ENCODE data around the gene DOC2A. TPM values are rescaled to one million over a fixed set of nuclear protein-coding genes. Genes with fewer than 3 reads are reported as not detected.

DOC2A gene
- total and polyA plus RNA-seq, 9 of the 15 experiments (the other 6 are each of a cell fraction or from before 2014, with no cell fraction given): 0.03 to 0.38 (median 0.28) TPM; not detected in 1

GRCh38 chr16:29975811-29976511, 34.9 kb downstream of the DOC2A start:
- Histone ChIP-seq H3K27me3 (ENCODE audit: control insufficient read depth in 2 of 2, insufficient read depth in 2 of 2, low read length in 2 of 2) (no peaks in the 10 kb centered on the region), H3K36me3 (ENCODE audit: control insufficient read depth, insufficient read depth, low read length) (peaks cover 59% of the 10 kb centered on the region), H4K20me1 (replicated peaks; ENCODE audit: control insufficient read depth, insufficient read depth, low read length) (peaks cover 26% of the 10 kb centered on the region), H2AFZ (ENCODE audit: low read depth, low read length) (no peak overlapping the region), H3K9me3 (replicated peaks; ENCODE audit: control insufficient read depth, insufficient read depth, low read depth, low read length) (no peaks in the 10 kb centered on the region; the same call in 1 of the 2 replicates), H3K4me2 (ENCODE audit: insufficient read depth, low read length) (peak overlapping the region; percentile 87), H3K27ac (ENCODE audit: extremely low read depth, low read depth, low read length) (no peak overlapping the region), H3K4me3 (peak overlapping the region; percentile 71; the same call in 1 of the 2 replicates), H3K4me1 (replicated peaks in 1 of 2; ENCODE audit: control insufficient read depth in 2 of 2, insufficient read depth in 2 of 2, low read length in 2 of 2) (peaks cover 26 to 30% of the 10 kb centered on the region in 2 experiments; a peak in 4 of 5 replicates), H3K9ac (ENCODE audit: insufficient read depth in 1 of 2, low read depth in 2 of 2, low read length in 2 of 2) (peak overlapping the region; percentile 82; a peak in 3 of 4 replicates), H3K79me2 (ENCODE audit: control insufficient read depth, insufficient read depth, low read length) (peaks cover 36% of the 10 kb centered on the region), H3K9me1 (ENCODE audit: control insufficient read depth, insufficient read depth, low read length) (peaks cover 3% of the 10 kb centered on the region)
- intact Hi-C loops (cut with micrococcal nuclease): no loop called here
- ATAC-seq (no peak), DNase-seq (ENCODE audit: extremely low read depth in 1 of 4, low spot score in 3 of 4) (peak in 1 of 4 experiments; percentile 30), FAIRE-seq (peak; percentile 65)
- 8% methylated on average over 6 of the region's 6 CpGs for WGBS (ENCODE audit: insufficient coverage, low coverage, missing lambda C conversion rate)
- in situ Hi-C loops (cut with MboI): no loop called here
- POLR2A ChIA-PET: interaction anchor here (0.9 to 3.2 kb wide), 6 partner anchors 10 to 16 kb away, joined by 3 to 22 read pairs (median 12); partner anchors contain the start of gene TMEM219
- no TSS peak for BruUV-seq (replicated peaks)
- CTCF ChIA-PET (ENCODE audit: low intra/inter-chr PET ratio): no interaction called here
- TF ChIP-seq EGR1 (conservative IDR thresholded peaks at IDR 0.05) (no peak), BCOR (IDR thresholded peaks at IDR 0.05) (no peak), KLF13 (tag; IDR thresholded peaks at IDR 0.05; ENCODE audit: borderline replicate concordance, low read depth) (no peak), MXD1 (CRISPR knock-in tag; IDR thresholded peaks at IDR 0.05; ENCODE audit: borderline replicate concordance, poor library complexity, severe bottlenecking) (no peak), HNRNPUL1 (IDR thresholded peaks at IDR 0.05; ENCODE audit: low read length) (no peak), ESRRA (IDR thresholded peaks at IDR 0.05; ENCODE audit: borderline replicate concordance, low read depth) (no peak), PRDM10 (IDR thresholded peaks at IDR 0.05; ENCODE audit: partially characterized antibody) (no peak), ZNF217 (CRISPR knock-in tag; IDR thresholded peaks at IDR 0.05) (no peak), SOX6 (IDR thresholded peaks at IDR 0.05) (peak; percentile 90), NCOR1 (IDR thresholded peaks at IDR 0.05) (no peak), GATA2 (CRISPR knock-in tag; IDR thresholded peaks at IDR 0.05) (no peak), ZFP1 (CRISPR knock-in tag; IDR thresholded peaks at IDR 0.05) (no peak), IFI16 (CRISPR knock-in tag; IDR thresholded peaks at IDR 0.05) (no peak), TCF3 (CRISPR knock-in tag; IDR thresholded peaks at IDR 0.05) (peak; percentile 44; the same call in 1 of the 2 replicates), CBFA2T3 (IDR thresholded peaks at IDR 0.05) (peak; percentile 72), ZNF354B (CRISPR knock-in tag; IDR thresholded peaks at IDR 0.05) (no peak), ZNF277 (CRISPR knock-in tag; IDR thresholded peaks at IDR 0.05; ENCODE audit: borderline replicate concordance) (no peak), DPF2 (IDR thresholded peaks at IDR 0.05) (0 out of 2 replicates have a peak, but pooled peaks have one; percentile 13), MCM2 (IDR thresholded peaks at IDR 0.05; ENCODE audit: low read depth) (no peak)
